ENCODE results near the gene DSTYK. TPM values are rescaled to one million over a fixed set of nuclear protein-coding genes. Genes with fewer than 3 reads are reported as not detected.
"Not testable (repeated sequence)": the region's sequence is repeated elsewhere in the genome, so short reads cannot be mapped to it uniquely, and the experiment has no call there.

DSTYK gene
- total RNA-seq, 4 donors from 2014 or later: 15.3 to 21.3 (median 17.7) TPM

DNA sequence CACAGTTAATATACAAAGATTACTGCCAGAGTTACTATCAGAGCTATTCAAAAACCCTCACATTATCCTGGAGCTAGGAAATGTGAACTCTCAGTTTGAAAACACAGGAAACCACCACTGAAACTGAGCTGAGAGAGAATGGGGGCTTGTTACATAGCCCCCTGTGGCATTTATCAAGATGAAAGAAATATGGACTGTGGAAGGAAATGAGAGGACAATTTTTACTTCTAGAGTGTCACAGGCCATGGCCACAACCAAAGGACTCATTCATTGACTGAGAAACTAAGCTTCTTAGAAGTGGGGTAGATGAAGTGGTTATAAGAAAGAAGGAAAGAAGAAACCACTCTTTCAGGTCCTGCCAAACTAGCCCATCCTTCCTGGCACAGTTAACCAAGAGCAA, 25.3 kb downstream of the DSTYK start:
- no peak for DNase-seq (ENCODE audit: low spot score in 2 of 2)
- intact Hi-C loops (cut with DNase I; ENCODE audit: low total_unique reads): no loop called here
- H3K4me3 ChIP-seq (ENCODE audit: low read depth, poor library complexity, severe bottlenecking): no peak overlapping the region
- TF ChIP-seq, protein P1, sequence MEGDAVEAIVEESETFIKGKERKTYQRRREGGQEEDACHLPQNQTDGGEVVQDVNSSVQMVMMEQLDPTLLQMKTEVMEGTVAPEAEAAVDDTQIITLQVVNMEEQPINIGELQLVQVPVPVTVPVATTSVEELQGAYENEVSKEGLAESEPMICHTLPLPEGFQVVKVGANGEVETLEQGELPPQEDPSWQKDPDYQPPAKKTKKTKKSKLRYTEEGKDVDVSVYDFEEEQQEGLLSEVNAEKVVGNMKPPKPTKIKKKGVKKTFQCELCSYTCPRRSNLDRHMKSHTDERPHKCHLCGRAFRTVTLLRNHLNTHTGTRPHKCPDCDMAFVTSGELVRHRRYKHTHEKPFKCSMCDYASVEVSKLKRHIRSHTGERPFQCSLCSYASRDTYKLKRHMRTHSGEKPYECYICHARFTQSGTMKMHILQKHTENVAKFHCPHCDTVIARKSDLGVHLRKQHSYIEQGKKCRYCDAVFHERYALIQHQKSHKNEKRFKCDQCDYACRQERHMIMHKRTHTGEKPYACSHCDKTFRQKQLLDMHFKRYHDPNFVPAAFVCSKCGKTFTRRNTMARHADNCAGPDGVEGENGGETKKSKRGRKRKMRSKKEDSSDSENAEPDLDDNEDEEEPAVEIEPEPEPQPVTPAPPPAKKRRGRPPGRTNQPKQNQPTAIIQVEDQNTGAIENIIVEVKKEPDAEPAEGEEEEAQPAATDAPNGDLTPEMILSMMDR (IDR thresholded peaks at IDR 0.05): no peak
- no peak for TF ChIP-seq POLR2A (IDR thresholded peaks at IDR 0.05)

DNA sequence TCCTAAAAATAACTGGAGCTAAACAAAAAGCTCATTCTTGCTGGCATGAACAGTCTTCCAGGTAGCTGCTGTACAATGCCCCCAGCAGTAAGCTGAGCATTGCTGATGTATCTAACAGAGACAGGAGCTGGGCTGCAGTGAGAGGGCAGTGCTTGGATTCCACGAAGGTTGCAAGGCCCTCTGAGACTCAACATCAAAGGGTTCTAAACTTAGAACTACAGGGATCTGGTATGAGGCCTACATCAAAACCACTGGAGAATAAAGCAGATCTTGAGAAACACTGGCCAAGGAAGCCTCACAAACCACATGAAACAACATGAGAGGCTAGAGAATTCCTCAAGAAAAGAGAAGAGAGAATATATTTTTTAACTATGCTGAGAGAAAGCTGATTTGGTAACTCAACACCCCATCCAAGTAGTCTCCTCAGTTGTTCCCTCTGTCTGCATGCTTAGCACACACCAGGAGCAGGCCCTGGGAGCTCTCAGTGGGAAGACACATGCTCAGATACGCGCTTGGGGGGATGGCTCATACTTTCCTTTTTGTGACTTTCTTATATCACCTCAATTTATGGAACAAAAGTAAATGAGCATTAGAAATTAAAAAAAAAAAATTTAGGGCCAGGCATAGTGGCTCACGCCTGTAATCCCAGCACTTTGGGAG, 27.7 kb downstream of the DSTYK start:
- H3K4me3 ChIP-seq (ENCODE audit: low read depth, poor library complexity, severe bottlenecking): no peak overlapping the region
- TF ChIP-seq, protein P1 (IDR thresholded peaks at IDR 0.05): no peak
- TF ChIP-seq POLR2A (IDR thresholded peaks at IDR 0.05): no peak
- DNase-seq (ENCODE audit: low spot score in 2 of 2): no peak
- intact Hi-C loops (cut with DNase I; ENCODE audit: low total_unique reads): no loop called here
- WGBS, 2 donors: 63 to 67% methylated on average over 4 of the region's 4 CpGs

DNA sequence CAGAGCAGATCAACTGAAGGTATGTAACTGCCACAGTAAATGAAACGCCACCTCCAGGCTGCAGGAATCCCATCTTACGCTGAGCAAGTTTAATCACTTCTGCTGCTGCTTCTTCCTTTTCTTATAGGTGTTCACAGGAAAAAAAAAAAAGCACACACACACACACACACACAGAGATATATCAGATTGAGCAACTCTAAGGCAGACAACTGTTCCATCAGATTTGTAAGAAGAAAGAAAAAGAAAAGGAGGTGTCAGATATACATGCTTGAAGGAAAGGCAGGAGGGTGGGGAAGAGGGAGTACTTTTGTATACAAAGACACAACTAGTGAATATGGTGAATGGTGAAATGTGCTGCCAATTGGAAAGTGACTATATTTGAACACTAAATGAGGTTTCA, 28.6 kb downstream of the DSTYK start:
- DNase-seq (ENCODE audit: low spot score in 2 of 2): no peak
- no peak for TF ChIP-seq POLR2A (IDR thresholded peaks at IDR 0.05)
- TF ChIP-seq, protein P1 (IDR thresholded peaks at IDR 0.05): no peak
- no peak overlapping the region for H3K4me3 ChIP-seq (ENCODE audit: low read depth, poor library complexity, severe bottlenecking)
- intact Hi-C loops (cut with DNase I; ENCODE audit: low total_unique reads): no loop called here
- WGBS, 2 donors: 91 to 94% methylated on average over 2 of the region's 2 CpGs

DNA sequence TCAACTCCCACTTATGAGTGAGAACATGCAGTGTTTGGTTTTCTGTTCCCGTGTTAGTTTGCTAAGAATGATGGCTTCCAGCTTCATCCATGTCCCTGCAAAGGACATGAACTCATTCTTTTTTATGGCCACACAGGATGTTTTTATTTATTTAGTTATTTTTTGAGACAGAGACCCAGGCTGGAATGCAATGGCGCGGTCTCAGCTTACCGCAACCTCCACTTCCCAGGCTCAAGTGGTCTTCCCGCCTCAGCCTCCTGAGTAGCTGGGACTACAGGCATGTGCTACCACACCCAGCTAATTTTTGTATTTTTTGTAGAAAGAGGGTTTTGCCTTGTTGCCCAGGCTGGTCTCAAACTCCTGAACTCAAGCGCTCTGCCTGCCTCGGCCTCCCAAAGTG, 31.2 kb downstream of the DSTYK start:
- WGBS, 2 donors: 88 to 92% methylated on average over 7 of the region's 7 CpGs
- DNase-seq (ENCODE audit: low spot score in 2 of 2): peak in 1 of 2 donors; percentile 48
- H3K4me3 ChIP-seq (ENCODE audit: low read depth, poor library complexity, severe bottlenecking); intact Hi-C loops (cut with DNase I; ENCODE audit: low total_unique reads): not testable (repeated sequence)

DNA sequence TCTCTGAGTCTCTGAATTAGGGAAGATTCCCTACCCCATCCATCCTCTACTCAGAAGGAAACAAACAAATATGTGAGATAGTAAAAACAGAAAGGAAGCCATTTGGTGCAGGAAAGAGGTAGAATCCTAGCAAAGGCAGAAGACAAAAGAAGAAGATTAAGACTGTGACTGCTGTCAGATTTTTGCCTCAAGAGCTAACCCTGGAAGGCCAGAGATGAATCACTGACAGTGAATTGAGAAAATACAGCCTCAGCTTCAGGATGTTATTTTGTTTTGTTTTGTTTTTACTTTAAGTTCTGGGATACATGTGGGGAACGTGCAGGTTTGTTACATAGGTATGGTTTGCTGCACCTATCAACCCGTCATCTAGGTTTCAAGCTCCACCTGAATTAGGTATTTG, 31.7 kb downstream of the DSTYK start:
- 76 to 86% methylated on average over 2 of the region's 2 CpGs for WGBS, 2 donors
- H3K4me3 ChIP-seq (ENCODE audit: low read depth, poor library complexity, severe bottlenecking): no peak overlapping the region
- DNase-seq (ENCODE audit: low spot score in 2 of 2): no peak
- intact Hi-C loops (cut with DNase I; ENCODE audit: low total_unique reads): no loop called here
- TF ChIP-seq, protein P1 (IDR thresholded peaks at IDR 0.05): no peak
- TF ChIP-seq POLR2A (IDR thresholded peaks at IDR 0.05): no peak

DNA sequence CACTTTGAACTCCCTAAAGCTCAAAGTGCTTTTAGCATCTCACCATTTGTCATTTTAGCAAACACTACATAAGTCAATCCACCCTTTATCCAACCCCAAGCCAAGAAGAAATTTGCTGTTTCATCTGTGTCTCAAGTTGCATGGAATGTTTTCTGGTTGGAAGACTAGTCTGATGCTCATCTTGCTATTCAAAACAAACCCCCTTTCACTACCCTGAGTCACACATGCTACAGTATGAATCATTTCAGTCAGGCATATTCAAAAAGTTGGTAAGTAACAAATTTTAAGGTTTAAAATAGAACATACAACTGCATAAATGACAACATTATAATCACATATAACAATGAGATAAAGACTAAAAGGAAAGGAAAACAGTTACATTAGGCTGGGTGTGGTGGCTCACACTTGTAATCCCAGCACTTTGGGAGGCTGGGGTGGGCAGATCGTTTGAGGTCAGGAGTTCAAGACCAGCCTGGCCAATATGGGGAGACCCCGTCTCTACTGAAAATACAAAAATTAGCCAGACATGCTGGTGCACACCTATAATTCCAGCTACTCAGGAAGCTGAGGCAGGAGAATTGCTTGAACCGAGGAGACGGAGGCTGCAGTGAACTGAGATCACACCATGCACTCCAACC, 38.7 kb downstream of the DSTYK start:
- no peak for TF ChIP-seq POLR2A (IDR thresholded peaks at IDR 0.05)
- TF ChIP-seq, protein P1 (IDR thresholded peaks at IDR 0.05): no peak
- WGBS, 2 donors: 94% methylated on average over 4 of the region's 4 CpGs
- peak in 1 of 2 donors; percentile 42 for DNase-seq (ENCODE audit: low spot score in 2 of 2)
- no peak overlapping the region for H3K4me3 ChIP-seq (ENCODE audit: low read depth, poor library complexity, severe bottlenecking)
- intact Hi-C loops (cut with DNase I; ENCODE audit: low total_unique reads): no loop called here
